Endothelial cell of umbilical vein (primary cell): ENCODE data around the gene SLC9A2. TPM values are rescaled to one million over a fixed set of nuclear protein-coding genes. Genes with fewer than 3 reads are reported as not detected.

Source experiments
- BruUV-seq: library from RNA; stranded (reverse); fragments of 400-500 nt; replicated peaks from 2 replicates; lab custom pipeline; 2021; lab: Mats Ljungman, UMichigan
- CTCF ChIA-PET: fragments of 300-600, 350-600 bp; sonication (Branson Sonifier 250); formaldehyde crosslinking; loops from one replicate; lab custom pipeline; 2021; ENCODE audit warnings: antibody characterized with exemption, inconsistent platforms; lab: Charles Lee
- POLR2A ChIA-PET: fragments of 300-600, 350-600 bp; sonication (Branson Sonifier 250); formaldehyde crosslinking; loops from one replicate; lab custom pipeline; 2021; ENCODE audit warnings: antibody characterized with exemption, inconsistent platforms; lab: Charles Lee
- DNase-seq: peaks from one replicate; pipeline ENCODE4 v3.0.0-alpha.2; 2011; ENCODE audit warnings: low read depth, low spot score
- FAIRE-seq: peaks from 2 replicates; lab custom pipeline; 2011; peaks lifted over from hg19 to GRCh38; lab: Jason Lieb, UNC
- H2AFZ ChIP-seq: 2 replicates; pipeline ENCODE4 v1.6.0; 2012; ENCODE audit warnings: low read depth, low read length, control low read depth, inconsistent platforms
- H3K27ac ChIP-seq: 2 replicates; pipeline ENCODE4 v1.5.1; 2011; ENCODE audit warnings: low read depth, mild to moderate bottlenecking, control low read depth, low read length, moderate library complexity; ENCODE audit not compliant: insufficient read depth
- H3K27me3 ChIP-seq, 2 experiments: 2 replicates each; pipeline versions ENCODE4 v1.6.0 to v1.6.1; 2011; ENCODE audit warnings: low read length in 2 of 2, mixed read lengths in 1 of 2; ENCODE audit not compliant: control insufficient read depth in 2 of 2, insufficient read depth in 2 of 2
- H3K36me3 ChIP-seq, 2 experiments: 2 replicates in 1 of 2; 3 replicates in 1 of 2; pipeline ENCODE4 v1.5.1; 2011; ENCODE audit warnings: low read length in 2 of 2, mild to moderate bottlenecking in 1 of 2, moderate library complexity in 1 of 2; ENCODE audit not compliant: control insufficient read depth in 2 of 2, insufficient read depth in 2 of 2; ENCODE audit errors: extremely low read depth in 1 of 2
- H3K4me1 ChIP-seq: 3 replicates; pipeline ENCODE4 v1.5.1; 2011; ENCODE audit warnings: mild to moderate bottlenecking, low read length; ENCODE audit not compliant: control insufficient read depth, insufficient read depth; ENCODE audit errors: extremely low read depth
- H3K4me2 ChIP-seq: 2 replicates; pipeline ENCODE4 v1.6.1; 2011; ENCODE audit warnings: low read length, control low read depth, mixed read lengths; ENCODE audit not compliant: insufficient read depth
- H3K4me3 ChIP-seq, 3 experiments: fragments of 200-600 bp in 1 of 3; sonication (generic), shearing (Covaris generic) in 1 of 3; replicated peaks in 1 of 3; 2 replicates each; pipeline ENCODE4 v1.5.1; 2011 to 2016; ENCODE audit warnings: control low read depth in 3 of 3, low read length in 3 of 3, mild to moderate bottlenecking in 2 of 3, inconsistent platforms in 1 of 3, low read depth in 1 of 3, moderate library complexity in 1 of 3; ENCODE audit not compliant: insufficient read depth in 1 of 3
- H3K79me2 ChIP-seq: 2 replicates; pipeline ENCODE4 v1.6.0; 2012; ENCODE audit warnings: low read length, inconsistent platforms; ENCODE audit not compliant: control insufficient read depth, insufficient read depth
- H3K9ac ChIP-seq: replicated peaks from 2 replicates; pipeline ENCODE3; 2011; ENCODE audit warnings: low read length, control low read depth; ENCODE audit not compliant: insufficient read depth; ENCODE audit errors: extremely low read depth
- H3K9me1 ChIP-seq: replicated peaks from 3 replicates; pipeline ENCODE4 v1.6.0; 2011; ENCODE audit warnings: mild to moderate bottlenecking, low read length; ENCODE audit not compliant: control insufficient read depth, insufficient read depth; ENCODE audit errors: extremely low read depth
- H3K9me3 ChIP-seq: replicated peaks from 2 replicates; pipeline ENCODE4 v1.5.1; 2012; ENCODE audit warnings: low read length, inconsistent platforms; ENCODE audit not compliant: control insufficient read depth, insufficient read depth
- H4K20me1 ChIP-seq: replicated peaks from 2 replicates; pipeline ENCODE3; 2011; ENCODE audit warnings: mild to moderate bottlenecking, low read length; ENCODE audit not compliant: control insufficient read depth, insufficient read depth; ENCODE audit errors: extremely low read depth
- CTCF ChIP-seq, 2 donors: IDR thresholded peaks; 1 replicate in 1 of 2; 2 replicates in 1 of 2; pipeline ENCODE4 v1.5.1; 2011; ENCODE audit warnings: low read length in 2 of 2, mild to moderate bottlenecking in 2 of 2, moderate library complexity in 2 of 2, control low read depth in 1 of 2, inconsistent platforms in 1 of 2, low read depth in 1 of 2; ENCODE audit not compliant: insufficient read depth in 1 of 2; ENCODE audit errors: extremely low read depth in 1 of 2
- EZH2 ChIP-seq: IDR thresholded peaks from 2 replicates; pipeline ENCODE4 v1.6.1; 2012; ENCODE audit warnings: borderline replicate concordance, low read depth, mild to moderate bottlenecking, moderate library complexity, low read length, inconsistent platforms; ENCODE audit not compliant: severe bottlenecking
- FOS ChIP-seq: IDR thresholded peaks from 2 replicates; pipeline ENCODE4 v1.6.1; 2011; ENCODE audit warnings: mild to moderate bottlenecking, low read length, moderate library complexity, borderline replicate concordance; ENCODE audit not compliant: insufficient read depth
- JUN ChIP-seq: IDR thresholded peaks from 2 replicates; pipeline ENCODE4 v1.6.1; 2011; ENCODE audit warnings: borderline replicate concordance, low read depth; ENCODE audit not compliant: insufficient read length, insufficient read depth
- MAX ChIP-seq: IDR thresholded peaks from 2 replicates; pipeline ENCODE4 v1.6.1; 2011; ENCODE audit not compliant: insufficient read depth, insufficient read length
- MYC ChIP-seq: IDR thresholded peaks from one replicate; pipeline ENCODE4 v1.6.1; 2011; ENCODE audit warnings: mild to moderate bottlenecking, low read depth, low read length
- POLR2AphosphoS5 ChIP-seq: IDR thresholded peaks from 2 replicates; pipeline ENCODE4 v1.6.1; 2012; ENCODE audit warnings: low read depth, mild to moderate bottlenecking, control low read depth, low read length, moderate library complexity; ENCODE audit not compliant: insufficient read depth
- dilution Hi-C: fragments of 300-500 bp; cut with MboI; formaldehyde crosslinking; loops from one replicate; pipeline ENCODE4 v1.15.0; 2019; ENCODE audit warnings: low sequenced_read_pairs; ENCODE audit not compliant: extremely low pct_ligation_motif_present
- intact Hi-C: fragments of 100-400 bp; cut with micrococcal nuclease; formaldehyde crosslinking; loops from one replicate; pipeline ENCODE4 v1.10.0; 2022
- polyA plus RNA-seq, 4 experiments: library from polyadenylated mRNA; depleted of rRNA in 3 of 4; stranded (reverse) in 3 of 4; unstranded in 1 of 4; fragments of >200 nt; gene quantifications; 2 replicates each; pipeline versions ENCODE4 v1.2.1 to v1.2.3, GENCODE V29; 2011 to 2012; ENCODE audit warnings: missing spikeins in 1 of 4
- total RNA-seq: library from RNA; stranded (reverse); gene quantifications from 2 replicates; pipeline ENCODE4 v1.2.3, GENCODE V29; 2021

The SLC9A2 gene
- total and polyA plus RNA-seq, 2 donors (not counting 3 experiments of a cell fraction or from before 2014, with no cell fraction given) = 0.03 TPM; not detected in 1

- no peak for TF ChIP-seq CTCF (IDR thresholded peaks at IDR 0.05; ENCODE audit: extremely low read depth in 1 of 2, insufficient read depth in 1 of 2, low read depth in 1 of 2, low read length in 2 of 2)
- TF ChIP-seq JUN = no peak
- no peak for TF ChIP-seq FOS
- no peak for TF ChIP-seq EZH2
- no peak for TF ChIP-seq MYC
- TF ChIP-seq POLR2AphosphoS5 = no peak
- TF ChIP-seq MAX = no peak
- no peak overlapping the region for H3K9ac ChIP-seq
- FAIRE-seq = no peak
Measured at GRCh38 chr2:102696463-102696862, 77.1 kb downstream of the SLC9A2 start.

More at GRCh38 chr2:102696463-102696862, 77.1 kb downstream of the SLC9A2 start:
- Histone ChIP-seq H3K4me3 (no peak overlapping the region), H3K27me3 (peaks cover 3 to 5% of the 10 kb centered on the region in 2 experiments), H2AFZ (no peak overlapping the region), H3K27ac (no peak overlapping the region), H3K9me3 (no peaks in the 10 kb centered on the region), H4K20me1 (no peaks in the 10 kb centered on the region), H3K79me2 (no peaks in the 10 kb centered on the region), H3K9me1 (no peaks in the 10 kb centered on the region), H3K4me1 (no peaks in the 10 kb centered on the region), H3K36me3 (no peaks in the 10 kb centered on the region), H3K4me2 (no peak overlapping the region)
- ChIA-PET POLR2A (no interaction called here), CTCF (interaction anchor here (0.7 kb wide), 1 partner anchor 8 kb away, joined by 3 read pairs; no protein-coding TSS in a partner anchor)
- dilution Hi-C loops = no loop called here
- intact Hi-C loops = no loop called here
- BruUV-seq = no TSS peak
- DNase-seq = no peak
